CD14-positive monocyte (primary cell): Measurements from ENCODE around the gene RASEF. TPM values are rescaled to one million over a fixed set of nuclear protein-coding genes. Genes with fewer than 3 reads are reported as not detected.

Experiments used
- DNase-seq, 3 donors: peaks; one replicate each; pipeline ENCODE4 v3.0.0-alpha.2; 2011 to 2022
- H2AFZ ChIP-seq: 2 replicates; pipeline ENCODE4 v1.6.0; 2012; ENCODE audit warnings: mild to moderate bottlenecking, low read depth, low read length, inconsistent platforms; ENCODE audit not compliant: insufficient read depth, poor library complexity, severe bottlenecking
- H3K27ac ChIP-seq, 2 donors: 1 replicate in 1 of 2; 2 replicates in 1 of 2; pipeline ENCODE4 v1.5.1; 2012 to 2013; ENCODE audit warnings: low read length in 2 of 2, control low read depth in 1 of 2, inconsistent platforms in 1 of 2, low read depth in 1 of 2, mild to moderate bottlenecking in 1 of 2
- H3K27me3 ChIP-seq, 2 donors: one replicate each; pipeline versions ENCODE4 v1.6.0 to v1.6.1; 2011 to 2013; ENCODE audit warnings: low read length in 2 of 2; ENCODE audit not compliant: control insufficient read depth in 2 of 2, insufficient read depth in 2 of 2
- H3K36me3 ChIP-seq, 2 donors: replicated peaks in 1 of 2; 1 replicate in 1 of 2; 2 replicates in 1 of 2; pipeline versions ENCODE4 v1.5.1 to v1.6.1; 2012 to 2013; ENCODE audit warnings: low read length in 2 of 2, control low read depth in 1 of 2, inconsistent platforms in 1 of 2, mild to moderate bottlenecking in 1 of 2; ENCODE audit not compliant: insufficient read depth in 2 of 2, control insufficient read depth in 1 of 2
- H3K4me1 ChIP-seq, 2 donors: 1 replicate in 1 of 2; 2 replicates in 1 of 2; pipeline versions ENCODE4 v1.5.1 to v1.6.1; 2012 to 2013; ENCODE audit warnings: low read length in 2 of 2, control low read depth in 1 of 2, inconsistent platforms in 1 of 2, mild to moderate bottlenecking in 1 of 2, moderate library complexity in 1 of 2; ENCODE audit not compliant: insufficient read depth in 2 of 2, control insufficient read depth in 1 of 2
- H3K4me2 ChIP-seq: replicated peaks from 2 replicates; pipeline ENCODE3; 2012; ENCODE audit warnings: low read length, moderate library complexity, mild to moderate bottlenecking; ENCODE audit not compliant: poor library complexity, severe bottlenecking; ENCODE audit errors: extremely low read depth
- H3K4me3 ChIP-seq, 3 experiments: fragments of 200-600 bp in 1 of 3; sonication (generic) in 1 of 3; replicated peaks in 1 of 3; 1 replicate in 2 of 3; 2 replicates in 1 of 3; pipeline ENCODE4 v1.5.1; 2011 to 2013; ENCODE audit warnings: low read length in 3 of 3, mild to moderate bottlenecking in 3 of 3, control low read depth in 2 of 3, low read depth in 2 of 3, inconsistent platforms in 1 of 3, moderate library complexity in 1 of 3
- H3K79me2 ChIP-seq: 2 replicates; pipeline ENCODE4 v1.6.0; 2012; ENCODE audit warnings: mild to moderate bottlenecking, control low read depth, inconsistent platforms, low read length, moderate library complexity; ENCODE audit not compliant: insufficient read depth
- H3K9ac ChIP-seq: 2 replicates; pipeline ENCODE4 v1.6.0; 2017; ENCODE audit warnings: low read length, mild to moderate bottlenecking; ENCODE audit not compliant: insufficient read depth, poor library complexity, severe bottlenecking
- H3K9me3 ChIP-seq, 2 donors: replicated peaks in 1 of 2; 1 replicate in 1 of 2; 2 replicates in 1 of 2; pipeline versions ENCODE4 v1.5.1 to v1.6.1; 2012 to 2013; ENCODE audit warnings: low read length in 2 of 2, control low read depth in 1 of 2; ENCODE audit not compliant: control insufficient read depth in 1 of 2, insufficient read depth in 1 of 2
- H4K20me1 ChIP-seq: 2 replicates; pipeline ENCODE4 v1.6.0; 2012; ENCODE audit warnings: mild to moderate bottlenecking, low read length, control low read depth, moderate library complexity; ENCODE audit not compliant: insufficient read depth
- H3K27ac Mint-ChIP-seq, 7 donors: one replicate each; pipeline ENCODE4 v1.8.0; 2020; ENCODE audit warnings: mild to moderate bottlenecking in 7 of 7, mixed read lengths in 7 of 7, moderate library complexity in 6 of 7, inconsistent platforms in 2 of 7
- H3K27me3 Mint-ChIP-seq, 3 donors: one replicate each; pipeline ENCODE4 v1.8.0; 2021 to 2022; ENCODE audit warnings: low read depth in 3 of 3, mild to moderate bottlenecking in 3 of 3, mixed read lengths in 3 of 3, moderate library complexity in 3 of 3, inconsistent platforms in 1 of 3
- H3K36me3 Mint-ChIP-seq, 2 donors: one replicate each; pipeline ENCODE4 v1.8.0; 2020; ENCODE audit warnings: mixed read lengths in 2 of 2, inconsistent platforms in 1 of 2, mild to moderate bottlenecking in 1 of 2
- H3K4me1 Mint-ChIP-seq: one replicate; pipeline ENCODE4 v1.8.0; 2020; ENCODE audit warnings: mild to moderate bottlenecking, mixed read lengths
- H3K4me3 Mint-ChIP-seq, 2 donors: one replicate each; pipeline ENCODE4 v1.8.0; 2020; ENCODE audit warnings: mild to moderate bottlenecking in 2 of 2, mixed read lengths in 2 of 2, moderate library complexity in 1 of 2
- H3K9me3 Mint-ChIP-seq, 7 donors: one replicate each; pipeline ENCODE4 v1.8.0; 2020 to 2022; ENCODE audit warnings: mixed read lengths in 7 of 7, mild to moderate bottlenecking in 6 of 7, moderate library complexity in 6 of 7, inconsistent platforms in 2 of 7
- WGBS: methylation state at CpG from one replicate; pipeline ENCODE4 v1.1.5; 2013; ENCODE audit warnings: missing lambda C conversion rate; ENCODE audit not compliant: insufficient coverage; 5-methylcytosine and 5-hydroxymethylcytosine counted together
- intact Hi-C, 2 donors: fragments of 100-400 bp; cut with micrococcal nuclease; formaldehyde crosslinking; loops; one replicate each; pipeline versions ENCODE4 v1.15.0 to v1.15.1; 2023
- polyA plus RNA-seq, 3 donors: library from polyadenylated mRNA; depleted of rRNA in 1 of 3; unstranded in 2 of 3; stranded (reverse) in 1 of 3; fragments of 300-500 nt in 2 of 3; fragments of >200 nt in 1 of 3; fragmentation: Illumina TruSeq in 2 of 3; gene quantifications; 1 replicate in 2 of 3; 2 replicates in 1 of 3; pipeline ENCODE4 v1.2.3, GENCODE V29; 2012 to 2021
- TF ChIP-seq, protein P1 (sequence below): fragments of 200-600 bp; IDR thresholded peaks from one replicate; pipeline ENCODE4 v1.8.0; 2022; ENCODE audit warnings: antibody characterized with exemption, mild to moderate bottlenecking

Gene RASEF
- polyA plus RNA-seq, 3 donors = not detected

DNA sequence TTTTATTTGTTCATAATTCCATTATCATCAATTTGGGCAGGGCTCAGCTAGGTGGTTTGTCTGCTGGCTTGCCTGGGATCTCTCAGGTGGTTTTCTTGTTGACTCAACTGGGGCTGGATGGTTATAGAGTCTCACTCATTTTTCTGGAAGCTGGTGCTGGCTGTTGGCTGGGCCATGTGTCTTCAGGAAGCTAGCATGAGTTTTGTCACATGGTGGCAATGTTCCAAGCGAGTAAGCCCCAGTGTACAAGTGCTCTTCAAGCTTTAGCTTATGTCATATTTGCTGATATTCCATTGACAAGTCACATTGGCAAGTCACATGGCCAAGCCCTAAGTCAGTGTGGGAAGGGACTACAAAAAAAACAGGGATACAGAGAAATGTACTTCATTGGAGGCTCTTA is 2.3 kb upstream of the RASEF start:
- peaks cover 0 to 6% of the 10 kb centered on the region in 2 donors for H3K9me3 ChIP-seq
- no peaks in the 10 kb centered on the region for H3K36me3 ChIP-seq
- WGBS = 100% methylated on average over 1 of the region's 1 CpG
- intact Hi-C loops = no loop called here
- H3K4me1 ChIP-seq = no peaks in the 10 kb centered on the region
- no peak overlapping the region for H3K27ac ChIP-seq
- H3K9ac ChIP-seq = no peak overlapping the region
- H3K4me3 Mint-ChIP-seq = no peak overlapping the region
- H3K4me3 ChIP-seq = no peak overlapping the region
- H3K27me3 Mint-ChIP-seq = peaks cover 32 to 50% (median 38%) of the 10 kb centered on the region in 3 donors
- peaks cover 0 to 6% (median 2%) of the 10 kb centered on the region in 7 donors for H3K9me3 Mint-ChIP-seq
- H3K79me2 ChIP-seq = no peaks in the 10 kb centered on the region
- no peak overlapping the region for H2AFZ ChIP-seq
- no peaks in the 10 kb centered on the region for H3K4me1 Mint-ChIP-seq
- DNase-seq = no peak
- H3K27me3 ChIP-seq = peaks cover 22 to 41% of the 10 kb centered on the region in 2 donors
- H3K36me3 Mint-ChIP-seq = no peaks in the 10 kb centered on the region
- TF ChIP-seq, protein P1, sequence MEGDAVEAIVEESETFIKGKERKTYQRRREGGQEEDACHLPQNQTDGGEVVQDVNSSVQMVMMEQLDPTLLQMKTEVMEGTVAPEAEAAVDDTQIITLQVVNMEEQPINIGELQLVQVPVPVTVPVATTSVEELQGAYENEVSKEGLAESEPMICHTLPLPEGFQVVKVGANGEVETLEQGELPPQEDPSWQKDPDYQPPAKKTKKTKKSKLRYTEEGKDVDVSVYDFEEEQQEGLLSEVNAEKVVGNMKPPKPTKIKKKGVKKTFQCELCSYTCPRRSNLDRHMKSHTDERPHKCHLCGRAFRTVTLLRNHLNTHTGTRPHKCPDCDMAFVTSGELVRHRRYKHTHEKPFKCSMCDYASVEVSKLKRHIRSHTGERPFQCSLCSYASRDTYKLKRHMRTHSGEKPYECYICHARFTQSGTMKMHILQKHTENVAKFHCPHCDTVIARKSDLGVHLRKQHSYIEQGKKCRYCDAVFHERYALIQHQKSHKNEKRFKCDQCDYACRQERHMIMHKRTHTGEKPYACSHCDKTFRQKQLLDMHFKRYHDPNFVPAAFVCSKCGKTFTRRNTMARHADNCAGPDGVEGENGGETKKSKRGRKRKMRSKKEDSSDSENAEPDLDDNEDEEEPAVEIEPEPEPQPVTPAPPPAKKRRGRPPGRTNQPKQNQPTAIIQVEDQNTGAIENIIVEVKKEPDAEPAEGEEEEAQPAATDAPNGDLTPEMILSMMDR = no peak
- no peak overlapping the region for H3K4me2 ChIP-seq
- no peak overlapping the region for H3K27ac Mint-ChIP-seq
- no peaks in the 10 kb centered on the region for H4K20me1 ChIP-seq

GRCh38 chr9:83061990-83062650 is 822 bp downstream of the RASEF start:
- 2% methylated on average over 45 of the region's 53 CpGs for whole genome bisulfite sequencing

More at GRCh38 chr9:83061990-83062650, 822 bp downstream of the RASEF start:
- H3K9me3 ChIP-seq = peaks cover 0 to 6% of the 10 kb centered on the region in 2 donors
- H3K36me3 Mint-ChIP-seq = no peaks in the 10 kb centered on the region
- H3K9me3 Mint-ChIP-seq = peaks cover 2 to 7% (median 5%) of the 10 kb centered on the region in 7 donors
- H3K79me2 ChIP-seq = no peaks in the 10 kb centered on the region
- no peaks in the 10 kb centered on the region for H3K36me3 ChIP-seq
- H3K27me3 Mint-ChIP-seq = peaks cover 35 to 46% (median 40%) of the 10 kb centered on the region in 3 donors
- H4K20me1 ChIP-seq = no peaks in the 10 kb centered on the region
- H3K4me1 ChIP-seq = no peaks in the 10 kb centered on the region
- TF ChIP-seq, protein P1 = no peak
- no peak overlapping the region for H3K27ac ChIP-seq
- no peaks in the 10 kb centered on the region for H3K4me1 Mint-ChIP-seq
- no peak overlapping the region for H3K9ac ChIP-seq
- no peak overlapping the region for H3K27ac Mint-ChIP-seq
- peak overlapping the region in 1 of 2 donors; percentile 77 for H3K4me3 Mint-ChIP-seq
- H3K4me3 ChIP-seq = no peak overlapping the region
- no peak overlapping the region for H2AFZ ChIP-seq
- no peak overlapping the region for H3K4me2 ChIP-seq
- H3K27me3 ChIP-seq = peaks cover 22 to 41% of the 10 kb centered on the region in 2 donors
- intact Hi-C loops = no loop called here
- no peak for DNase-seq
